ENCODE data around the gene BICDL1. TPM values are rescaled to one million over a fixed set of nuclear protein-coding genes. Genes with fewer than 3 reads are reported as not detected.
A peak's percentile ranks its signal among the peaks of the same experiment; 100 is the strongest.
"Not testable (repeated sequence)": the region's sequence is repeated elsewhere in the genome, so short reads cannot be mapped to it uniquely, and the experiment has no call there.

Gene BICDL1
- 0.65 and 0.80 TPM in 2 replicates for total RNA-seq (2014; rRNA removed; shearing (Covaris generic))

- peak; percentile 94 for DNase-seq (ENCODE audit: low read depth)
Measured at GRCh38 chr12:119988472-119989360, at the start of gene BICDL1. TSS of gene BICDL1 (plus strand) at chr12:119989236. CDS start at chr12:119989869, 633 bp downstream.

GRCh38 chr12:119940897-119941296 is 48.1 kb upstream of the BICDL1 start:
- peak; percentile 92 for DNase-seq (ENCODE audit: low read depth)

GRCh38 chr12:119942386-119942785 is 46.6 kb upstream of the BICDL1 start:
- no peak for DNase-seq (ENCODE audit: low read depth)

DNA sequence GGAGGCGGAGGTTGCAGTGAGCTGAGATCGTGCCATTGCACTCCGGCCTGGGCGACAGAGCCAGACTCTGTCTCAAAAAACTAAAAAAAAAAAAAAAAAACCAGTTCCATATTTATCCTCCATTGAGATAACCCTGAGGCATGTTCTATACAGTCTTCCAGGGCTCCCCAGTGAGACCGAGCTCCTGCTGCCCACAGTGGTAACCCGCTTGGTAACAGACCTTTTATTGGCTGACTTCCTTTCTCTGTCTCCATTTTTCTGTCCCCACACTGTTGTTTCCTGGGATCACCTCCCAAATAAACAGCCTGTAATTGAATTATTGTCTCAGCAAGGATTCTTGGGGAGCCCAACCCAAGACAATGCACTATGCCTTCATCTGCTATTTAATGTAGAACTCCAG is 42.8 kb upstream of the BICDL1 start:
- DNase-seq (ENCODE audit: low read depth) = no peak

DNA sequence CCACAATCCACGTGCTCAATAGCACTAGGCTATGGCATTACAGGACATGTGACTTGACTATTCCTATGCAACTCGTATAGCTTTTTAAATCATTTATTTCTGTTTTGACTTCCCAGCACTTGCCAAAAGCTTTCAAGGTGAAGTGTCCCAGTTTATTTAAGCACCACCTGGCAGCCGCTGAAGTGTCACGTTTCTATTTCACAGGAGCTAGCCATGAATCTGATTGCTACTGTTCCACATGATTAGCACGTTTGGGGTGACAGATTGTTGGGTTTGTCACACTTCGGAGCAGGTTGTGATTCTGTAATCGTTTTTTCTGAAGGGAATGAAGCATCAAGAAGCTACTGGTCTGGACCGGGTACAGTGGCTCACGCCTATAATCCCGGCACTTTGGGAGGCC is 39.9 kb upstream of the BICDL1 start:
- DNase-seq (ENCODE audit: low read depth) = no peak

DNA sequence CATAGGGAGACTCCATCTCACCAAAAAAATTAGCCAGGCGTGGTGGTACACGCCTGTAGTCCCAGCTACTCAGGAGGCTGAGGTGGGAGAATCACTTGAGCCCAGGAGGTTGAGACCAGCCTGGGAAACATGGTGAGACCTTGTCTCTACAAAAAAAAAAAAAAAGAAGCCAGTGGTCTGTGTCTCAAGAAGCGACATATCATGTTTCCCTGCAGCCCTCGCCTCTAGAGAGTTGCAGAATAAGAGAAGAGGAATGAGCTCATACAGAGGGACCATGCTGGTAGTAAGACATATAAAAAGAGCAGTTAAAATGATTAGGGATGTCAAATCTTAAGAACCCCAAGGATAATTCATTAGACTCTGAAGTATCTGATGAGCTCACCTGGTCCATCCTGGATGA is 39.4 kb upstream of the BICDL1 start:
- no peak for DNase-seq (ENCODE audit: low read depth)

DNA sequence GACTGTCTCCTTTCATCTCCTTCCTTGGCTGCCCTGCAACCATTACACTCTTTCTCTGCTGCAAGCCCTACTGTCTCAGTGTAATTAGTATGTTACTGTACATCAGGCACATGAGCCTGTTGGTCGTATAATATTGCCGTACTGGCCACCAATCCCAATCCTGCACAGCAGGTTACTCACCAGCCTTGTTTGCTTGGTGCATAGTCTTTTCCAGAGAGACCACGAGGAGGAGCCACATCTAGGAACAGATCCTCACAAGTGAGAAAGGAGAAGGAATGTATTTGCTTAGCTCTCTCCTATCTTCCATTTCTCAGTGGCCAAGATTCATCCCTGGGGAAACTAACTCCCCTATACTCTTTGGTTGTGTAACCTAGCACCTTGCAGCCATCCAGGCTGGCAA is 33.0 kb upstream of the BICDL1 start:
- DNase-seq (ENCODE audit: low read depth) = no peak

DNA sequence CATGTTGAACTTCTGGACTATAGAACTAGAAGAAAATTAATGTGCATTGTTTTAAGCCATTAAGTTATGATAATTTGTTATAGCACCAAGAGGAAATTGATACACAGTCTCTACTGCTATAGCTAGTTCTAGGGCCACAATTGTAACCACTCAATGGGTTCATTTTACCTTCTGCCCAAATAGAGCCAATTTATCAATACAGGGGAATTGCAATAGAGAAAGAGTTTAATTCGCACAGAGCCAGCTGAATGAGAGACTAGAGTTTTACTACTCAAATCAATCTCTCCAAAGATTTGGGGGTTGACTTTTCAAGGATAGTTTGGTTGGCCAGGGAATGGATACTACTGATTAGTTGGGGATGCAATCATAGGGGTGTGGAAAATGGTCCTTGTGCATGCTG is 31.9 kb upstream of the BICDL1 start:
- no peak for DNase-seq (ENCODE audit: low read depth)

DNA sequence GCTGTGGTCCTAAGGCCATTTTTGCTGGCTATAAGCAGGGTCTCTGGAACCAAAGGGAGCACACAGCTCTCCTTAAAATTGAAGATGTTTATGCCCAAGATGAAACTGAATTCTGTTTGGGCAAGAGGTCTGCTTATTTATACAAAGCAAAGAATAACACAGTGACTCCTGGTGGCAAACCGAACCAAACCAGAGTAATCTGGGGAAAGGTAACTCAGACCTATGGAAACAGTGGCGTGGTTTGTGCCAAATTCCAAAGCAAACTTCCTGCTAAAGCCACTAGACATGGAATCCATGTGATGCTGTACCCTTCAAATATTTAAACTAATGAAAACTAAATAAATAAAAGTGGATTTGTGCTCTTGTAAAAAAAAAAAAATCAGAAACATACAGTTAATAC is 29.6 kb upstream of the BICDL1 start:
- no peak for DNase-seq (ENCODE audit: low read depth)

DNA sequence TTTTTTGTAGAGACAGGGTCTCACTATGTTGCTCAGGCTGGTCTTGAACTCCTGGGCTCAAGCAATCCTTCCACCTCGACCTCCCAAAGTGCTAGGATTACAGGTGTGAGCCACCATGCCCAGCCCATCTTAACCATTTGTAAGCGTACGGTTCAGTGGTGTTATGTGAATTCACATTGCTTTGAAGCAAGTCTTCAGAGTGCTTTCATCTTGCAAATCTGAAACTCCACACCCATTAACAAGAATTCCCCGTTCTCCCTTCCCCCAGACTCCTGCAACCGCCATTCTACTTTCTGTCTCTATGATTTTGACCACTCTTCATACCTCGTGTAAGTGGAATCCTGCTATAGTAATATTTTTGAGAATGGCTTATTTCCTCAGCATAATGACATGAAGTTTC is 24.9 kb upstream of the BICDL1 start:
- DNase-seq (ENCODE audit: low read depth) = no peak

DNA sequence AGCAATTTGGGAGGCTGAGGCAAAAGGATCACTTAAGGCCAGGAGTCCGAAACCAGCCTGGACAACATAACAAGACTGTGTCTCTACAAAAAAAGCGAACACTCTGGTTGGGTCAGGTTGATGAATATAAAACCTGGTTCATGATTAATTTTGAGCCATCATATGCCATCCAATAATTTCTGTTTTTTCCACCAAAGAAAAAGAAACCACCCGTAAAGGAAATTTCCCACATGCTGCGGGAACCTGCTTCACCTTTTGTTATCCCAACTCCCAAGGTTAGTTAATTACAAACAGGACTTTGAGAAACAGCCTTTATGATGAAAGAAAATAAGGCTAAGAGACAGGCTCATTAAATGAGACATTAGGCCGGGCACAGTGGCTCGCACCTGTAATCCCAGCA is 24.1 kb upstream of the BICDL1 start:
- no peak for DNase-seq (ENCODE audit: low read depth)

GRCh38 chr12:119980242-119980641 is 8.8 kb upstream of the BICDL1 start:
- no peak for DNase-seq (ENCODE audit: low read depth)

- not testable (repeated sequence) for DNase-seq (ENCODE audit: low read depth)
Measured at GRCh38 chr12:119980702-119981101, 8.3 kb upstream of the BICDL1 start.

DNA sequence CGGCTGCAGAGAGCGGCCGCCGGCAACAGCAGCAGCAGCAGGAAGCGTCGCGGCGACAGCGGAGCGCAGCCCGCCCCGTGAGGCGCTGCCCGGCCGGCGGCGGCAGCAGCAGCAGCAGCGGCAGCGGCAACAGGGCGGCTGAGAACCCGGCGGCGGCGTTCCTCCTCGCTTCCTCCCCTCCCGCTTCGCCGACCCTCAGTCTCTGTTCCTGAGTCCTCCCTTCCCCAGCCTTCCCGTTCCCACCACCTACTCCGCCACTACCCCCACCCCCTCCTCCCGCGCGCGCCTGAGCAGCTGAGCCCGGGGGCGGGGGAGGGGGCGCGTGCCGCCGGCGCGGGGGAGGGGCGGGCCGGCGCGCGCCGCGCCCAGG is 310 bp downstream of the BICDL1 start:
- DNase-seq (ENCODE audit: low read depth) = no peak

DNA sequence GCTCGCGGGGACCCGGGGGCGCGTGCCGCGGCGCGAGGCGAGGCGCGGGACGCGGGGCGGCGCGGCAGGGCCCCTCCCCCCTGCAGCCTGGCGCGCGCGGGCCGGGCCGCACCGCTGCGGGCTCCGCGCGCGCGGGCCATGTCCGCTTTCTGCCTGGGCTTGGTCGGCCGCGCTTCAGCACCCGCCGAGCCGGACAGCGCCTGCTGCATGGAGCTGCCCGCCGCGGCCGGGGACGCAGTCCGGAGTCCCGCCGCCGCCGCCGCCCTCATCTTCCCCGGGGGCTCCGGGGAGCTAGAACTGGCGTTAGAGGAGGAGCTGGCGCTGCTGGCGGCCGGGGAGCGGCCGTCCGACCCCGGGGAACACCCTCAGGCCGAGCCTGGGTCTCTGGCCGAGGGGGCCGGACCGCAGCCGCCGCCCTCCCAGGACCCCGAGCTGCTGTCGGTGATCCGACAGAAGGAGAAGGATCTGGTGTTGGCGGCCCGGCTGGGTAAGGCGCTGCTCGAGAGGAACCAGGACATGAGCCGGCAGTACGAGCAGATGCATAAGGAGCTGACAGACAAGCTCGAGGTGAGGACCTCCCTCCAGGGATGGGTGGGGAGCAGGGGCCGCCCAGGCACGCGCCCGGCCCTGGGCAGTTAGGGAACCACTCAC is 820 bp downstream of the BICDL1 start:
- DNase-seq (ENCODE audit: low read depth) = peak; percentile 88

GRCh38 chr12:119990382-119990874 is 1.4 kb downstream of the BICDL1 start:
- no peak for DNase-seq (ENCODE audit: low read depth)

GRCh38 chr12:119992129-119992705 is 3.2 kb downstream of the BICDL1 start:
- DNase-seq (ENCODE audit: low read depth) = no peak

- no peak for DNase-seq (ENCODE audit: low read depth)
Measured at GRCh38 chr12:119994892-119995658, 6.0 kb downstream of the BICDL1 start.

DNA sequence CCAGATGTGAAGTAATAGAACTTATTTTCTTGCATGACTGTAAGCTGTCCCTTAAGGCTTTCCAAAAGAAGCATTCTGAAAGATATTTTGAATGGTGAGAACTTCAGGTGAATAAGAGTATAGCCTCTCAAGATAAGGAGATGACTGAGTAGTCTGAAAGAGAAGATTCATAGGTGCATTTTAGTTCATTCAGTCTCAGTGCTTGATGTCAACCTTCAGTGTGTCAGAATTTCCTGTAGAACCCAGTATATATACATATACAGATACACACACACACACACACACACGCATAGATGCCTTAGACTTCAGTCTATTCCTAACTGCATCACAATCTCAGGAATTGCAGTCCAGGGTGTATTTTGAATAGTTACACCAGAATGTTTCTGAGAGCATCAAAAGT is 7.4 kb downstream of the BICDL1 start:
- DNase-seq (ENCODE audit: low read depth) = no peak

DNA sequence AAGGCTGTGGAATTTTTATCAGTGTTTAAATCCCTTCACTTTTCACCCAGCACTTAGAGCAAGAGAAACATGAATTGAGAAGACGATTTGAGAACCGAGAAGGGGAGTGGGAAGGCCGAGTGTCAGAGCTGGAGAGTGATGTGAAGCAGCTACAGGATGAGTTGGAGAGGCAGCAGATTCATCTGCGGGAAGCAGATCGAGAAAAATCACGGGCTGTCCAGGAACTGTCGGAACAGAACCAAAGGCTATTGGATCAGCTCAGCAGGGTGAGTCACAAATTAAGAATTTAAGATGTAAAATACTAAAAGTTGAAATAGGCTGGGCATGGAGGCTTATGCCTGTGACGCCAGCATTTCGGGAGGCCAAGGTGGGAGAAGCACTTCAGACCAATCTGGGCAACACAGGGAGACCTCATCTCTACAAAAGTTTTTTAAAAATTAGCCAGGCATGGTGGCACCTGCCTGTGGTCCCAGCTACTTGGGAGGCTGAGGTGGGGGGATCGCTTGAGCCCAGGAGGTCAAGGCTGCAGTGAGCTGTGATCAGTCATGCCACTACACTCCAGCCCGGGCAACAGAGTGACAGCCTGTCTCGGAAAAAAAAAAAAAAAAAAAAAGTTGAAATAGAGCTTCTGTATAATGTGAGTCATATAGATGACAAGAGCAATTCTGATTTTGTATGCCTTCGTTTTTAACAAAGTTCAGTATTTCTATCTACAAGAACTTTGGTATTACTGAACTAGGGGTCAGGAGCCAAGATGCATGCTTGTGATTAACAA is 9.6 kb downstream of the BICDL1 start:
- peak; percentile 22 for DNase-seq (ENCODE audit: low read depth)

DNA sequence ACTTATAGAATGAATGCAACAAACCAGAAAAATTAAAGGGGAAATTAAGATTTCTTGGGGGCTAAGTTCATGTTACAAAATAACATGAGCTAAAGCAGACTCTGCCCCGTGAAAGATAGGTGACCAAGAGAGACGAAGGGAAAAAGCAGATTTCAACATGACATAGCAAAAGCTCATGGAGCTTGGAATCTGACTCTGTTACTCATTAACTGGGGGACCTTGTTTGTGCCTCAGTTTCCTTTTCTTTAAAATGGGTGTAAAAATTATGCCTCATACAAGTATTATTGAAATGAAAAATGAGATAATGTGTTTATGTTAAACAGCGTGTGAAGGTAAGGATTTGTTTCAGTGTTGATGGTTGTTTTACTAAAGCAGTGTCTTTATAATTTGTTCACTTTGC is 11.5 kb downstream of the BICDL1 start:
- DNase-seq (ENCODE audit: low read depth) = no peak

All from Daoy (cell line).